WTC11 (cell line): ENCODE measurements around the gene JHY. TPM values are rescaled to one million over a fixed set of nuclear protein-coding genes. Genes with fewer than 3 reads are reported as not detected.
A peak's percentile ranks its signal among the peaks of the same experiment; 100 is the strongest.

ENCODE experiments used
- ATAC-seq: fragments of 200-7000 bp; cut with Tn5 transposase; 2 replicates; pipeline ENCODE4 v1.10.0; 2021; ENCODE audit warnings: mild to moderate bottlenecking, moderate library complexity
- CTCF ChIA-PET: fragments of 300-600 bp; sonication (Branson Sonifier 250); formaldehyde crosslinking; loops from one replicate; lab custom pipeline; 2021; ENCODE audit warnings: antibody characterized with exemption; lab: Charles Lee
- POLR2A ChIA-PET: fragments of 350-600 bp; sonication (Branson Sonifier 250); formaldehyde crosslinking; loops from one replicate; lab custom pipeline; 2021; ENCODE audit warnings: antibody characterized with exemption; lab: Charles Lee
- DNase-seq: peaks from one replicate; pipeline ENCODE4 v3.0.0; 2021; ENCODE audit warnings: low spot score
- H3K27ac Mint-ChIP-seq: 2 replicates; pipeline ENCODE4 v1.8.0; 2021; ENCODE audit warnings: mixed read lengths
- H3K27me3 Mint-ChIP-seq: 2 replicates; pipeline ENCODE4 v1.8.0; 2021; ENCODE audit warnings: low read depth, mild to moderate bottlenecking, moderate library complexity, mixed read lengths
- H3K36me3 Mint-ChIP-seq: 2 replicates; pipeline ENCODE4 v1.8.0; 2021; ENCODE audit warnings: mixed read lengths
- H3K4me1 Mint-ChIP-seq: 2 replicates; pipeline ENCODE4 v1.8.0; 2022; ENCODE audit warnings: mixed read lengths
- H3K4me3 Mint-ChIP-seq: 2 replicates; pipeline ENCODE4 v1.8.0; 2021; ENCODE audit warnings: mild to moderate bottlenecking, moderate library complexity, mixed read lengths
- H3K9me3 Mint-ChIP-seq: 2 replicates; pipeline ENCODE4 v1.8.0; 2021; ENCODE audit warnings: mixed read lengths
- AFF4 ChIP-seq: sonication (generic); formaldehyde crosslinking; IDR thresholded peaks from 2 replicates; pipeline ENCODE4 v1.8.1; 2023; ENCODE audit warnings: mild to moderate bottlenecking, missing genetic modification reagents, borderline replicate concordance
- CBFB ChIP-seq: sonication (generic); formaldehyde crosslinking; IDR thresholded peaks from 2 replicates; pipeline ENCODE4 v1.8.1; 2022; ENCODE audit warnings: mild to moderate bottlenecking, low read depth, missing genetic modification reagents
- ELF4 ChIP-seq: sonication (generic); formaldehyde crosslinking; IDR thresholded peaks from 2 replicates; pipeline ENCODE4 v1.8.1; 2022; ENCODE audit warnings: low read depth, mild to moderate bottlenecking, moderate library complexity, missing genetic modification reagents
- GRHL2 ChIP-seq: fragments of 250-450 bp; sonication (Bioruptor Pico); IDR thresholded peaks from 2 replicates; pipeline ENCODE4 v1.8.0; 2022; ENCODE audit warnings: mild to moderate bottlenecking, moderate library complexity; ENCODE audit not compliant: insufficient replicate concordance, severe bottlenecking
- HMGXB4 ChIP-seq: sonication (generic); formaldehyde crosslinking; IDR thresholded peaks from 2 replicates; pipeline ENCODE4 v1.8.1; 2023; ENCODE audit warnings: mild to moderate bottlenecking, moderate library complexity, missing genetic modification reagents
- KAT7 ChIP-seq: sonication (generic); formaldehyde crosslinking; IDR thresholded peaks from 2 replicates; pipeline ENCODE4 v1.8.1; 2023; ENCODE audit warnings: missing genetic modification reagents, mild to moderate bottlenecking, borderline replicate concordance
- NFYB ChIP-seq: sonication (generic); formaldehyde crosslinking; conservative IDR thresholded peaks from 2 replicates; pipeline ENCODE4 v1.8.0; 2022; ENCODE audit warnings: low read depth, missing genetic modification reagents
- RORB ChIP-seq: fragments of 250-450 bp; sonication (Bioruptor Pico); IDR thresholded peaks from 2 replicates; pipeline ENCODE4 v1.9.0; 2021; ENCODE audit warnings: mild to moderate bottlenecking
- SOX15 ChIP-seq: fragments of 250-450 bp; sonication (Bioruptor Pico); IDR thresholded peaks from 2 replicates; pipeline ENCODE4 v1.9.0; 2021; ENCODE audit warnings: mild to moderate bottlenecking
- TEAD1 ChIP-seq: sonication (generic); formaldehyde crosslinking; IDR thresholded peaks from 2 replicates; pipeline ENCODE4 v1.8.0; 2022; ENCODE audit warnings: mild to moderate bottlenecking, missing genetic modification reagents
- USF2 ChIP-seq: sonication (generic); formaldehyde crosslinking; IDR thresholded peaks from 2 replicates; pipeline ENCODE4 v1.8.1; 2023; ENCODE audit warnings: mild to moderate bottlenecking, missing genetic modification reagents, moderate library complexity
- ZBTB21 ChIP-seq: sonication (generic); formaldehyde crosslinking; IDR thresholded peaks from 2 replicates; pipeline ENCODE4 v1.8.1; 2023; ENCODE audit warnings: mild to moderate bottlenecking, missing genetic modification reagents, borderline replicate concordance
- ZNF416 ChIP-seq: fragments of 250-450 bp; sonication (Bioruptor Pico); IDR thresholded peaks from 2 replicates; pipeline ENCODE4 v1.9.0; 2021; ENCODE audit warnings: mild to moderate bottlenecking, inconsistent platforms
- ZNF512 ChIP-seq: sonication (generic); formaldehyde crosslinking; IDR thresholded peaks from 2 replicates; pipeline ENCODE4 v1.8.1; 2022; ENCODE audit warnings: missing genetic modification reagents, borderline replicate concordance
- ZSCAN18 ChIP-seq: fragments of 250-450 bp; sonication (Bioruptor Pico); IDR thresholded peaks from 2 replicates; pipeline ENCODE4 v2.1.2; 2022; ENCODE audit warnings: mild to moderate bottlenecking, moderate library complexity
- total RNA-seq: library from RNA; stranded (reverse); gene quantifications from 3 replicates; pipeline ENCODE4 v1.2.3, GENCODE V29; 2021

Gene JHY
- total RNA-seq, 1 experiment from 2014 or later, result 1.6 TPM

DNA sequence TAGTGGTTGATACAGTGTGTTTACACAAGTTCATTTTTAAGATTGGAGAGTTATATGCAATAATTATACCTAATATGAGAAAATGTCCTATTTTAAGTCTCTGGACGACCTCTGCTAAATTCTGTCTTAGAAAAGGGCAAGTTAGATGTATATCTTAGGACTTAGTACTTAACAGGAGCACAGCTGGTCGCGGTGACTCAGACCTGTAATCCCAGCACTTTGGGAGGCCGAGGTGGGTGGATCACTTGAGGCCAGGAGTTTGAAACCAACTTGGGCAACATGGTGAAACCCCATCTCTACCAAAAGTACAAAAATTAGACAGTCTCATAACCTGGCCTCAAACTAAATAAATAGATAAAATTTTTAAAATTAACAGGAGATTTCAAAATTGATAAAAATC lies 71.9 kb downstream of the JHY start (continued):
- TF ChIP-seq AFF4 (no peak), ZNF416 (CRISPR knock-in tag) (no peak)

DNA sequence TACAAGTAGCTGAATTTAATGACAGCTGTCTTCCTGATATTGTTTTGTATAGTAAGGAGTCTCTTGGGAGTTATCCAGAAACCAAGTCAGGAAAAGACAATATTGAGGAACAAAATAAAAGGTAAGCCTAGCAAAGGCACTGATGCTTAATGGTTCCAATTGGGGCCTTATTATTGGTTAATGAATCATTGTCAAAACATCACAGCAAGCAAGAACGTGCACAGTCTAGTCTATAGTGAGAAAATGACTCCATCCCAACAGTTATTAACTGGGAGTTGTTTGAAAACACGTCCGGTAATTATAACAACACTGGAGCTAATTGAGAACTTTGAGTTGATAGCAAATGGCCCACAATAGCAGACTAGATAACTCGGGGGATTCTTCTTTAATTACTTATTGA lies 81.4 kb downstream of the JHY start:
- no peak for TF ChIP-seq AFF4
- no peak for TF ChIP-seq HMGXB4
- TF ChIP-seq ZBTB21 (CRISPR knock-in tag), result no peak
- TF ChIP-seq ZSCAN18 (CRISPR knock-in tag), result no peak
- no peak for TF ChIP-seq TEAD1 (CRISPR knock-in tag)
- no peak for TF ChIP-seq CBFB (CRISPR knock-in tag)
- TF ChIP-seq NFYB (CRISPR knock-in tag), result no peak
- no peak for TF ChIP-seq ELF4 (CRISPR knock-in tag)
- no peak for TF ChIP-seq RORB (CRISPR knock-in tag)
- no peak for ATAC-seq
- Mint-ChIP-seq H3K4me1 (0 out of 2 replicates have a peak, but pooled peaks cover 2% of the 10 kb centered on the region), H3K9me3 (no peaks in the 10 kb centered on the region), H3K27me3 (peaks cover 16% of the 10 kb centered on the region), H3K27ac (no peak overlapping the region), H3K4me3 (no peak overlapping the region), H3K36me3 (no peaks in the 10 kb centered on the region)
- CTCF ChIA-PET, result interaction anchor here (0.6 kb wide), 1 partner anchor 150 kb away, joined by 3 read pairs; no protein-coding TSS in a partner anchor
- POLR2A ChIA-PET, result interaction anchor here (0.6 kb wide), 1 partner anchor 18 kb away, joined by 3 read pairs; the partner anchor contains the start of gene BSX
- DNase-seq, result no peak

GRCh38 chr11:122976061-122976733 lies 93.6 kb downstream of the JHY start:
- peaks cover 96% of the 10 kb centered on the region for H3K27me3 Mint-ChIP-seq
- H3K4me3 Mint-ChIP-seq, result peak overlapping the region; percentile 87

More at GRCh38 chr11:122976061-122976733, 93.6 kb downstream of the JHY start:
- CTCF ChIA-PET, result interaction anchor here (0.6 to 1.3 kb wide), 2 partner anchors 45 to 84 kb away, joined by 3 to 5 read pairs; no protein-coding TSS in a partner anchor
- peaks cover 37% of the 10 kb centered on the region for H3K4me1 Mint-ChIP-seq
- POLR2A ChIA-PET, result no interaction called here
- no peak overlapping the region for H3K27ac Mint-ChIP-seq
- DNase-seq, result peak; percentile 16
- H3K36me3 Mint-ChIP-seq, result peaks cover 5% of the 10 kb centered on the region
- no peak for TF ChIP-seq HMGXB4
- TF ChIP-seq ZNF512 (CRISPR knock-in tag), result no peak
- TF ChIP-seq USF2 (CRISPR knock-in tag), result no peak
- no peak for TF ChIP-seq SOX15 (CRISPR knock-in tag)
- TF ChIP-seq ZNF416 (CRISPR knock-in tag), result no peak
- no peak for TF ChIP-seq KAT7 (CRISPR knock-in tag)
- no peak for TF ChIP-seq GRHL2
- ATAC-seq, result no peak
- H3K9me3 Mint-ChIP-seq, result no peaks in the 10 kb centered on the region
